Smooth muscle cell of the brain vasculature (primary cell): ENCODE measurements around the gene UGT3A2.

ENCODE experiments used
- DNase-seq: peaks from one replicate; pipeline ENCODE4 v3.0.0-alpha.2; 2012; ENCODE audit warnings: low read depth, low spot score

The UGT3A2 gene

GRCh38 chr5:36006163-36006562 is 60.5 kb downstream of the UGT3A2 start:
- DNase-seq, result no peak

GRCh38 chr5:36001032-36001431 is 65.7 kb downstream of the UGT3A2 start:
- no peak for DNase-seq

- no peak for DNase-seq
Measured at GRCh38 chr5:35999547-35999946, 67.1 kb downstream of the UGT3A2 start.

- DNase-seq, result no peak
Measured at GRCh38 chr5:35996076-35996475, 70.6 kb downstream of the UGT3A2 start.

GRCh38 chr5:35990941-35991611 is 75.6 kb downstream of the UGT3A2 start, which contains the start of gene UGT3A1:
Gene UGT3A1 (minus strand): TSS chr5:35991390. CDS start chr5:35991240, 150 bp downstream.
- no peak for DNase-seq

GRCh38 chr5:35990520-35990919 is 76.2 kb downstream of the UGT3A2 start:
- no peak for DNase-seq

GRCh38 chr5:35988529-35988928 is 78.2 kb downstream of the UGT3A2 start:
- DNase-seq, result no peak

- DNase-seq, result no peak
Measured at GRCh38 chr5:35987776-35988175, 78.9 kb downstream of the UGT3A2 start.
